Effector CD8-positive, alpha-beta T cell (primary cell): ENCODE results near the gene CCR6.
"Not testable (repeated sequence)": the region's sequence is repeated elsewhere in the genome, so short reads cannot be mapped to it uniquely, and the experiment has no call there.

ENCODE experiments used
- DNase-seq: peaks from one replicate; lab custom pipeline; 2025; lab: John Stamatoyannopoulos, UW

The CCR6 gene

DNA sequence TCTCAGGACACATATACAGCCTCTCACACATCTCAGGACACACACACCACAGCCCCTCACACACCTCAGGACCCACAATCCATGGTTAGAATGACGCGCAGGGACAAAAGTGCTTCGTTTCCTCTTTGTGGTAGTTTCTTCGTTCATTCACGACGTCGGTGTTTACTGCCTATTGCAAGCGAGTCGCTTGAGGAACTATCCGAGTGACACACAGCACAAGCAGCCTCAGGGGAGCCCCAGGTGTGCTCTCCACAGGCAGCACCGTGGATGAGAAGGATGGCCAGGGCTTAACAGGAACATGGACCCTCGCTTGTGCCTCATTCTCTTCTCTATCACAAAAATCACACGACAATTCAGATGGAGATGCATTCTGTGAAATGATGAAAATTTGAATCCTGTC is 47.0 kb downstream of the CCR6 start:
- DNase-seq: not testable (repeated sequence)

DNA sequence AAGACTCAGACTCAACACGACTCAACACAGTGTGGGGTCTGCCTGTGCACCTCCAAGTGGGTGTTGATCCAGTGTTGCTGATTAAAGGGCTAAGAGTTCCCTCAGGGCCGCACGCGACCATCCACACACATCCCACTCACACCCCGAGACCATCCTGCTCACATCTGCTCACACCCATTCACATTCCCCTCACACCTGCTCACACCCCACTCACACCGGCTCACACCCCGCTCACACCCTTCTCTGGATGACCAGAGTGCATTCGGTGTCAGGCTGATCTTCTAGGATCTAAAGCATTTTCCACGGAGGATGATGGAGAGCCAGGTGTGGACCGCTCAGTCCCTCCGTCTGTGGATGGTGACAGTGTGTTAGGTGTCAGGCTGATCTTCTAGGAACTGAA is 48.4 kb downstream of the CCR6 start:
- DNase-seq: not testable (repeated sequence)

DNA sequence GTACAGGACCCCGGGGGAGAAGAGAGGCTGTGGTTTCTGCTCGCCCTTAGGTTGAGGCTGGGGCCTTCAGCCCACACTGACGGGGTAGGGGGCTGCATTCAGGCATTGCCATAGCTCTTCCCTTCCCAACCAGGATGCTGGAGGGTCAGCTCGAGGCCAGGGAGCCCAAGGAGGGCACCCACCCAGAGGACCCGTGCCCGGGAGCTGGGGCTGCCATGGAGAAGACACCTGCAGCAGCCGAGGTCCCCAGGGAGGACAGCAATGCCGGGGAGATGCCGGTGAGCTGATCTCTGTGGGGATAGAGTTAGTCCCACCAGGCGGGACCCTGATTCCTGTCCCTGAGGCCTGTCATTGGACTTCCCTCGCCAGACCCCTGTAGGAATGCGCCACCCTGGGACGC is 49.1 kb downstream of the CCR6 start:
- not testable (repeated sequence) for DNase-seq

DNA sequence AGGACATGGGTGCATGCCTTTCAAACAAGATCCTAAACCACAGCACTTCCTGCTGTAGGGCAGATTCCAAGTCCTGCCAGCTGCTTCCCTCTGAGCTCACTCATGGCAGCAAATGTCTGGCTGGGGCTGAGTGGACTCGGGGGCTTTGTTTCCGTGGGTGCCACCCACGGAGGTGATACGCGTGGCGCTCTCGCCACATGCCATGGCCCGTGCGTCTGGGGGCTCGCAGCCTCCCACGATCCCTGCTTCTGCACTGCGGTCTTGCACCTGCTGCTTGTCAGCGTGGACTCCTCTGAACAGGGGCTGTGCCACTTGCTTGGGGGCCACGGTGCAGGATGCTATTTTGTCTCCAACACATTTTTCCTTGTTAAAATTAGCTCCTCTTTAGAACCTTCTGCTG is 54.4 kb downstream of the CCR6 start:
- DNase-seq: not testable (repeated sequence)

DNA sequence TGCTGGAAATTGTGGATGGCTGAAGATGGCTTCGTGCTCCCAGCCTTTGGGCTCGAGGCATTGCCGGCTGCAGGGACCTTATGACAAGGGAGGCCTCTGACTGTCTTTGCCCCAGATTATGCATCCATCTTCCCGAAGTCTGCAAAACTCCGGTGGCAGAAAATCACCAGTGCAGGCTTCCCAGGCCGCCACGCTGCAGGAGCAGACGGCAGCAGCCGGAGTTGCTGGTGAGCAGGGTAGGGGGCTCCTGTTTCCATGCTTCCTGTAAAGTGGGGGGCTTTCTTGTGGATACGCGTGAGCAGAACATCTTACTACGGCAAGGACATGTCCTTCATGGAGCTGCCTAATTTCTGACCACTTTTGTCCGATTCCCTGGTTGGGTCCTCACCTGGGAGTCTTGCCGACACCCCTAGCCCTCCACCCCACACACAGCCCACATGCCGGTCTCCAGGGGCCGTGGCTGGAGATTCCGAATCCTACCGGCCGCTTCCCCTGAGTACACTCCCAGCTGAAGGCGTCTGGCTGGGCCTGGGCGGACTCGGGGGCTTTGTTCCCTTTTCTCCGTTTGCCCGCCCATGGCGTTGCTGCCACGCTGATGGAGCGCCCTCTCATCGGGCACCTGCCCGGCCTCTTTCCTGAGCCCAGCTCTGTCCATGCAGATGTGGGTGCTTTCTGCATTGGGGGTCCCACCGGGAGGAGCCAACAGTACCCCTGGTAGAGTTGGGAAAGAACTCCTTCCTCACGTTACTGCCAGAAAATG is 56.2 kb downstream of the CCR6 start:
- DNase-seq: not testable (repeated sequence)

DNA sequence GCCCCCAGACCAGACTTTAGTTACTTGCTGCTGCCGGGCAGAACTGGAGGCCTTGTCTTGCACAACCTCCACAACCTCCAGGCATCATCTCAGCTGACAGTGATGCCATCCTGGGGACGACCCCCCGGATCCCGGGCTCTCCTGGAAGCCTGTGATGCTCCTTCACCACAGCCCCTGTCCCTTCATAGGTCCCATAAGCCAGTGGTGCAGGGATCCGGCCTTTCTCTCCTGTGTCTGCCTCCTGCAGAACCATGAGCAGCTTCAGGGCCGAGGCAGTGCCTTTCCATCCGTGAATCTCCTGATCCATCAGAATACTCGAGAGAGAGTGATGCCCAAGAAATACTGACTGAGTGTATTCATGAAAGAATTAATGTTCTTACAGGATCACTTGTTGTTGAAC is 57.2 kb downstream of the CCR6 start:
- DNase-seq: not testable (repeated sequence)

DNA sequence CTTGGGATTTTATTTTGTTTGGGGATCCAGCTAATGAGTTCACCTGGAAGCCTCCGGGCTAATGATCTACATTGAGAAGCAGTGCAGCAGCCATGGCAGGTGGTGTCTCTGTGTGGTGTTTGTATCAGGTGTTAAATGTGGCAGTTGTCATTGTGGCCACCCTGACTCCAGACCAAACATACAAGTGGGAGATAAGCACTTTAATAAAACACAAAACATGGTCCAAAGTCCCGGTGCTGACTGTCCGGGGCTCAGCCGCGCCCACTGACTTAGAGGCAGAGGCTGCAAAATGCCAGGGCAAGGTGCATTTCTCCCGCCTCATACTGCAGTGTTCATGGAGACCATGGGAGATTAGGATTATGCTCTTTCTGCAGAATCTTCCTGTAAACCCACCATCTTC is 58.5 kb downstream of the CCR6 start:
- not testable (repeated sequence) for DNase-seq

DNA sequence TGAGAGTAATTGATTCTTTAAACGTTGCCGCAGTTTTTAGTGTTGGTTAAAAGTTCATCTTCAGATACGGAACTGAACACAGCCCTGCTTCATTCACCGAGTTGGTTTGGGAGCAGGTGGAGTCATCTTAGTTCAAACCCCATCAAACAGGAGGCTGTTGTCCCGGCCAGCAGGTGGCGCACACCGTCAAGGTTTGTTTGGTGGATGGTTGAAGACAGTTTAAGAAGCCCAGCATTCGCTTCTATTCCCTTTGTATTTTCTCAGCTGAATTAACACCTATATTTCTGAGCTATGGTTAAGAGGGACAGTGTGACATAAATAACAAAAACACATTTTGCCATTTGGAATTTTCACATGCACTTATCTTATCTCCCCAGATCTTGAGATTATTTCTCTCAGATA is 60.0 kb downstream of the CCR6 start:
- not testable (repeated sequence) for DNase-seq

DNA sequence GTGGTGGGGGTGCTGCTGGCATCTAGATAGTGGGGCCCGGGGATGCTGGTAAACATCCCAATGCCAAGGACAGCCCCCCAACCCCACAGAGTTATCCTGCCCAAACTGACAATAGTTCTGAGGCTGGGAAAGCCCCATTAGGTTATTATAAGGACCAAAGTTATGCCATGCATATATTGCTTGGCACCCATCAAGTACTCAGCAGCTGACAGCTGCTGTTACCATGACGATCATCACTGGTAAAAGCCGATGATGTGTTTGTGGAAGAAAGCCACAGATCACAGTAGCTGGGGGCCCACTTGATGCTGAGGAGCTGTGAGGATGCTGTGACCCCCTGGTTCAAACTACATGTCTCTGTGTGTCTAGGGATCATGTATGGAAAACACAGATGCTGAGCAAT is 62.2 kb downstream of the CCR6 start:
- DNase-seq: not testable (repeated sequence)

DNA sequence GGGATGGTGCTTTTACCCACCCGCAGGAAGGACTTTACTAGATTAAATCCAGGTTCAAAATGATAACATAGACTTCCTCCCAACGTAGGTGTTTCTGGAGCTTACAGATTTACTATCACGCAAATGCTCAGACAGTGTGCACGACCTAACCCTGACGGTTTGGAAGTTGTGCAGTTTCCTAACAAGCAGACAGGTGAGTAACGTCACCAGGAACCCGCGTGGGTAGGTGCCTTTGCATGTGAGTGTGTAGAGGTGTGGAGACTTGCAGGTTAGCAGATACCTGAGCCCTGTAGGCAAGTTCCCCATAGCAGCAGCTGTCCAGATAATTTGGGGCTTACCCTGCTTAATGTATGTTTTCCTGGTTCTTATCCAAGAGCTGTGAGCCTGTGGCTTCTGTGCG is 64.4 kb downstream of the CCR6 start:
- DNase-seq: not testable (repeated sequence)
